ENCODE measurements around the gene C2orf69. TPM values are rescaled to one million over a fixed set of nuclear protein-coding genes. Genes with fewer than 3 reads are reported as not detected.

Gene C2orf69
- total RNA-seq, 1 donor: 16.4 TPM

DNA sequence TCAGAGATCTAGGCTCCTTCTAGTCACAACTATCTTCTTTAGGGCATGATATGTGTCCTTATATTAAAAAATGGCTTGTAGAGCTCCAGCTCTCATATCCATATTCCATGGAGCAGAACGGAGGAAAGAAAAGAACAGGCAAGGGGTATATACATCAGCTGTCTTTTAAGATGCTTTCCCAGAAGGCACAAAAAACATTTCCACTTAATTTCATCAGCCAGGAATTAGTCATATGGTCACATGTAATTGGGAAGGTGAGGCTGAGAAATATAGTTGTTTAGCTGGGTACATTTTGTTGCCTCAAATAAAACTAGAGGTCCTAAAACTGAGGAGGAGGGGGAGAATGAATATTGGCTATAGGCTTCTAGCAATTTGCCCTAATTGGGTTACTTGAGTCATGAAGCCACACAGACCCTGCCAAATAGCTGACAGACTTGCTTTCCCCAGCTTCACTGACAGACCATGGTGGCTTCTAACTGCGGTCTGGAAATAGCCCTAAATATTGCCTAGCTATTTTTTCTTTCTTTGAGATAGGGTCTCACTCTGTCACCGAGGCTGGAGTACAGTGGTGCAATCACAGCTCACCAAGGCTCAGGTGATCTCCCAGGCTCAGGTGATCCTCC is 64.3 kb downstream of the C2orf69 start:
- H3K4me3 ChIP-seq (ENCODE audit: low read depth, low read length): no peak overlapping the region
- peak; percentile 57 for DNase-seq (ENCODE audit: low read depth)
- no peak for TF ChIP-seq CTCF (IDR thresholded peaks at IDR 0.05; ENCODE audit: insufficient read depth, low read depth, low read length)

Small RNA genes within 50 kb of the gene (small RNA-seq; reads per million reads assigned to genes)
- gene AC108032.1 (not detected), gene RN7SL717P (not detected)

Other genes with a start within 250 kb of the C2orf69 start
- 0.32 and 0.43 TPM in 2 replicates for gene FTCDNL1, start 60.1 kb upstream of the C2orf69 start, total RNA-seq
- 10.3 and 12.1 TPM in 2 replicates for gene TYW5, start 44.2 kb downstream of the C2orf69 start, total RNA-seq
- gene MAIP1, start 44.3 kb downstream of the C2orf69 start, total RNA-seq: 22.9 and 29.8 TPM in 2 replicates

All from fibroblast of villous mesenchyme (primary cell).